GM20431 (cell line): ENCODE results near the gene ZNF654.
"Not testable (repeated sequence)": the region's sequence is repeated elsewhere in the genome, so short reads cannot be mapped to it uniquely, and the experiment has no call there.

ENCODE experiments used
- in situ Hi-C: fragments of 300-500 bp; cut with MseI, MboI; formaldehyde crosslinking; loops from one replicate; pipeline ENCODE4 v1.15.0; 2020; ENCODE audit warnings: low sequenced_read_pairs; ENCODE audit not compliant: unreplicated experiment

The ZNF654 gene

GRCh38 chr3:88133711-88134263, 74.7 kb downstream of the ZNF654 start:
- in situ Hi-C loops: no loop called here

DNA sequence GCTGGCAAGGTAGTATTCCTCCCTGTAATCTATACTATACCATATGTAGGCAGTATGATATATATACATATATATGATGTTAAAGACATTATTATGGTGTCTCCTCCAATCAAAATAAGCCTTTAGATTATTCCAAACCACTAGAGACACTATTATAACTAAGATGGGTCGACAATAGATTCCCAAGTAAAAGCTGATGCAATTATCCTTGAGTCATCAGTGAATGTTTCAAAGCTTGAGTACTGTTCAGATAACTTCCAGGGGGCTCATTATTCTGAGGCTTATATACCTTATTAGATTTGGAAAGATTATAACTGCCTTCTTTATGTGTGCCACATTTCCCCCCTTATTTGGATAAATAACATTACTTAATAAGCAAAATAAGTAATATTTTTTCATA, 78.8 kb downstream of the ZNF654 start:
- in situ Hi-C loops: no loop called here

DNA sequence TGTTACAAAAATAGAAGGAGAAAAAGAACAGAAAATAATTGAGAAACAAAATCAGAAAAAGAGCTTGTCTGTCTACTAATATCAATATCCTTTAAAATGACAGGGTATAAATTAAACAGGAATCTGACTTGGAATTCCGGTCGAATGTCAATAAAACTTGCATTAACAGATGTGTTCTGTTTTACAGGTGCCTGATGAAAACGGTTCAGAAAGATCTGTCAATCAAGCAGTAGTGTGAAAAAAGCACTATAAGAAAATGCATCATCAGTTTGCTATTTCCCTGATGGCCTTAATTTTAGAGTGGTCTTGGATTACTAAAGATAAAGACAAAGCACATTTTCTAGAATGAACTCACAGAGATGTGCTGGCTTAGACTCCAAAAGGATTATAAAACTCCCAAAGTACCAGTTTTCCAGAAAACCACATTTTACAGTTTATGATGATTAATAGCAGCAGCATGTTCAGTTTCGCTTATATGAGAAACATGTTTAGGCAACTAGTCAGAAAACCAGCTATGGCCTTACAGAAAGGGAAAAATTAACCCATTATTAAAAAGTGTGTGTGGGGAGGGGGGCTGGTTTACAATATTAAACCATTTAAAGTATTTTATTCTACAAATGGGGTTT, 82.5 kb downstream of the ZNF654 start:
- in situ Hi-C loops: no loop called here

GRCh38 chr3:88142094-88142624, 83.1 kb downstream of the ZNF654 start:
- in situ Hi-C loops: no loop called here

DNA sequence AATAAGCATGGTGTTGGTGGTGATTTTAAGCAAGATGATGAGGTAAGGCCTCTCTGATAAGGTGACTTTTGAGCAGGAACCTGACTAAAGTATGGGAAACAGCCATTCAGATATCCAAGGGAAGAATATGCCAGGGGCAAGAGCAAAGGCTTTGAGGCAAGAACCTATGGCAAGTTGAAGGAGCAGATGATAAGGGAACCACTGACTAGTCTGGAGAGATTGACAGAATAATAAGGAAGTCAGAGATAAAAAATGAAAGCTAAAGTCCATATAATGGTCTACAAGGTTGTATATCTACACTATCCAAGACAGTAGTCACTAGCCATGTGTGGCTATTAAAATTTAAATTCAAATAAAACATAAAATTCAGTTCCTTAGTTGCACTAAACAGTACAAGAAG, 88.2 kb downstream of the ZNF654 start:
- in situ Hi-C loops: no loop called here

DNA sequence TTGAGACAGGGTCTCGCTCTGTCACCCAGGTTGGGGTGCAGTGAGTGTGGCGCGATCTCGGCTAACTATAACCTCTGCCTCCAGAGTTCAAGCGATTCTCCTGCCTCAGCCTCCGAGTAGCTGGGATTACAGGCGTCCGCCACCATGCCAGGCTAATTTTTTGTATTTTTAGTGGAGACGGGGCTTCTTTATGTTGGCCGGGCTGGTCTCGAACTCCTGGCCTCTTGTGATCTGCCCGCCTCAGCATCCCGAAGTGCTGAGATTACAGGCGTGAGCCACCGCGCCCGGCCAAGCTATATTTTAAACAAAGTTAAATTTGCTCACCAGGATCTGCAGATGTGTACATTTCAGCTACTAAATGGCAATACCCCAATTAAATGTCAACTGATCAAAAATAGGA, 89.6 kb downstream of the ZNF654 start:
- in situ Hi-C loops: no loop called here

- in situ Hi-C loops: no loop called here
These were observed 90.0 kb downstream of the ZNF654 start for GRCh38 chr3:88149101-88149508.

GRCh38 chr3:88149509-88150362, 90.7 kb downstream of the ZNF654 start, which contains the start of gene C3orf38:
Gene C3orf38 (plus strand): TSS chr3:88149959. CDS start chr3:88150053, 94 bp downstream.
- in situ Hi-C loops: loop anchor here (25.0 kb wide), 1 partner anchor 837 kb away; no protein-coding TSS in a partner anchor

DNA sequence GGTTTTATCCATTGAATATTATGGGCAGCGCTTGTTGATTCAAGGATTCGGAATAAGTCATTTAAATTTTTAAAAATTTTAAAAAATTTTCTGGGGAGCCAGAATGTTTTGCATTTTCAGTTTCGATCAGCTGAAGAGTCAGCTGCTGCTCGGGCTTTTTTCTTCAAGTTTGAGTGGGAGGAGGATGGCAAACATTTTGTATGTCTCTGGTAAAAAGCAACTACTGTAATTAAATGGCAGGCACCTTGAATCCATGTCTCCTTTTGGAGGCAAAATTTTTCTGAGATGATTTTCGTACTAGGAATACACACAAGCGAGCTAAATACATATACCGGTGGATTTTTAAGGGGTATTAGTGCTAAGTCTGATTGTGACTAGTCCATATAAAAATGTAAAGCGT, 91.3 kb downstream of the ZNF654 start:
- in situ Hi-C loops: loop anchor here (25.0 kb wide), 1 partner anchor 838 kb away; no protein-coding TSS in a partner anchor

DNA sequence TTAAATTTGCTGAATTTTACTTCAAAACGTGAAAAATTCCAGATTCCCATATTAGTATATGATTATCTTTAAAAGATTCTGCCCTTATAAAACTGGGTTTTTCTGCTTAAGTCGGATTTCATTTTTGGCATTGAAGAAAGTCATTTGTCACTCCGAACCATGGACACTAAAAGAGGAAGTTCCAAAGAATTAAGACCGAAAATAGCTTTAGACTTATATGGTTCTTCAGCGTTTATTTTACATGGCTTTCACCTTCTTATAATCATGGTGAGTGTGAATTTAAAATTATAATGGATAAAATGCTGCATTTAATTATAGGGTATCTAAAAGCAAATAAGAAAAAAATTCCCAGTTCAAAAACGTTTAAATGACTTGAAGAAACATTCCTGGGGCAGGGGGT, 91.8 kb downstream of the ZNF654 start:
- in situ Hi-C loops: loop anchor here (25.0 kb wide), 1 partner anchor 839 kb away; no protein-coding TSS in a partner anchor

DNA sequence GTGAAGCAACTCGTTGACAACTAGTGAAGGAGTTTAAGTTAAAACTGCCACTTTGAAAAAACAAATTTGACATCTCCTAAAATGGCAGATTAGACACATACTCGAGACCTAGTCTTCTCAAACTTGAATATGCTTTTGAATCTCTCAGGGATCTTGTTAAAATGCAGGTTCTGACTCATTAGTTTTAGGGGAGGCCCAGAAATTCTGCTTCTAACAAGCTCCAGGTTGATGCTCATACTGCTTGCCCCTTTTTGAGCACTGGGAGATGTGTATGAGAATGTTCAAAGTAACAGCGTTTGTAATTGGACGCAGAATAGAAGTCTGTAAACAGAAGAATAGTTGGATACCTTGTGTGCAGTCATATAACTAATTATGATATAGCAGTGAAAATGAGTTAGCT, 92.3 kb downstream of the ZNF654 start:
- in situ Hi-C loops: loop anchor here (25.0 kb wide), 1 partner anchor 839 kb away; no protein-coding TSS in a partner anchor

GRCh38 chr3:88152841-88153240, 93.8 kb downstream of the ZNF654 start:
- in situ Hi-C loops: loop anchor here (25.0 kb wide), 1 partner anchor 841 kb away; no protein-coding TSS in a partner anchor

GRCh38 chr3:88166419-88166971, 107.4 kb downstream of the ZNF654 start:
- in situ Hi-C loops: loop anchor here (25.0 kb wide), 1 partner anchor 854 kb away; no protein-coding TSS in a partner anchor

- in situ Hi-C loops: loop anchor here (25.0 kb wide), 1 partner anchor 855 kb away; no protein-coding TSS in a partner anchor
These were observed 108.1 kb downstream of the ZNF654 start for GRCh38 chr3:88167173-88167572.

GRCh38 chr3:88167704-88168103, 108.6 kb downstream of the ZNF654 start:
- in situ Hi-C loops: loop anchor here (25.0 kb wide), 1 partner anchor 855 kb away; no protein-coding TSS in a partner anchor

DNA sequence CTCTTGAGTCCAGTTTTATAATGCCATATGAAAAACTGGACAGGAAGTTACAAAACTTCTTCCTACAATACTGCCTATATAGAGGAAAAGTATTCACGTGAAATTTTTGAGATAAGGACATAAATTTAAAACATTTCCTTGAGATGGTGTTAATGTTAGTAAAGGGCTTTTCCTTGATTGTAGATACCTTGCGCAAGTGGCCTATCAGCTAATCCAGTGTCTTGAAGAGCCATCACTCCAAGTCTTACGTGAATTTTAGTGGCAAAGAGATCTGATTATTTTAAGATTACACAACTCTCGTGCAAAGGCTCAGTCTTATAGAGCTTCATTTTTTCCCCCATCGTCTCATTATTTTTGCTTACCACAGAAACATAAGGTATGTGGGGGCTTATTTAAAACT, 109.1 kb downstream of the ZNF654 start:
- in situ Hi-C loops: loop anchor here (25.0 kb wide), 1 partner anchor 856 kb away; no protein-coding TSS in a partner anchor

GRCh38 chr3:88180398-88180999, 121.4 kb downstream of the ZNF654 start:
- in situ Hi-C loops: no loop called here

DNA sequence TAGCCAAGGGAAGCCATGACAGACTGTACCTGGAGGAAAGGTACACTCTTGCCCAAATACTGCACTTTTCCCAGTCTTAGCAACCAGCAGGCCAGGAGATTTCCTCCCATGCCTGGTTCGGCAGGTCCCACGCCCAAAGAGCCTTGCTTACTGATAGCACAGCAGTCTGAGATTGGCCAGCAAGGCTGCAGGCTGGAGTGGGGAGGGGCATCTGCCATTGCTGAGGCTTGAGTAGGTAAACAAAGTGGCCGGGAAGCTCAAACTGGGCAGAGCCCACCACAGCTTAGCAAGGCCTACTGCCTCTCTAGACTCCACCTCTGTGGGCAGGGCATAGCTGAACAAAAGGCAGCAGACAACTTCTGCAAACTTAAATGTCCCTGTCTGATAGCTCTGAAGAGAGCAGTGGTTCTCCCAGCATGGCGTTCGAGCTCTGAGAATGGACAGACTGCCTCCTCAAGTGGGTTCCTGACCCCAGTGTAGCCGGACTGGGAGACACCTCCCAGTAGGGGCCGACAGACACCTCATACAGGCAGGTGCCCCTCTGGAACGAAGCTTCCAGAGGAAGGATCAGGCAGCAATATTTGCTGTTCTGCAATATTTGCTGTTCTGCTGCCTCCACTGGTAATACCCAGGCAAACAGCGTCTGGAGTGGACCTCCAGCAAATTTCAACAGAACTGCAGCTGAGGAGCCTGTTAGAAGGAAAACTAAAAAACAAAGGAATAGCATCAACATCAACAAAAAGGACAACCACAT, 123.3 kb downstream of the ZNF654 start:
- in situ Hi-C loops: not testable (repeated sequence)

DNA sequence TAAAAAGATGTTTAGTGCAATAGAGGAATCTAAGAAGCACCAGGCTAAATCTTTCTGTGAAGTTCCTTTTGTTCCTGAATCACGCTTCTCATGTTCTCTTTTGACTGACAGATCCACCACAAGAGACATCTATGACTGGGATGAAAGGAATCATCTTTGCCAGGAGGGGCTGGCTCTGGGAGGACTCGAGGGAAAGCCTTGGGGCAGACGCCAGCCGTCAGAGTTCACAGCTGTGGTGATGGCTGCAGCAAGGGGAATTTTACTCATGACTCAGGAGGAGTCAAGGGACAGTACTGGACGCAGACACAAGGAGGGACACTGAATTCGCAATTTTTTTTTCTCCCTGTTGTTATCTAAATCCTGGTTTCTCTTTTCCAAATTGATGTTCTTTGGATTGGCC, 129.4 kb downstream of the ZNF654 start:
- in situ Hi-C loops: no loop called here
